K562 (cell line): ENCODE results near the gene NEK3. TPM values are rescaled to one million over a fixed set of nuclear protein-coding genes. Genes with fewer than 3 reads are reported as not detected.

Experiments used
- ATAC-seq: fragments of 200-7000 bp; cut with Tn5 transposase; 3 replicates; pipeline ENCODE4 v1.9.1; 2020; ENCODE audit warnings: moderate library complexity
- BruUV-seq: library from RNA; stranded (reverse); fragments of 400-500 nt; replicated peaks from 2 replicates; lab custom pipeline; 2021; lab: Mats Ljungman, UMichigan
- CTCF ChIA-PET: fragments of 300-600 bp; formaldehyde crosslinking; extraction: SDS; loops from one replicate; lab custom pipeline; 2021; ENCODE audit warnings: low intra/inter-chr PET ratio; lab: Yijun Ruan, JAX
- POLR2A ChIA-PET: fragments of 300-600, 350-650 bp; sonication (Branson Sonifier 250); formaldehyde crosslinking; extraction: SDS; loops from one replicate; lab custom pipeline; 2021; ENCODE audit warnings: antibody characterized with exemption, inconsistent platforms; lab: Yijun Ruan, JAX
- DNase-seq, 4 experiments: peaks; one replicate each; pipeline versions ENCODE4 v3.0.0 to v3.0.0-alpha.2; 2011 to 2018; ENCODE audit warnings: low spot score in 3 of 4, mixed read lengths in 3 of 4; ENCODE audit errors: extremely low read depth in 1 of 4
- FAIRE-seq: peaks from 2 replicates; lab custom pipeline; 2011; peaks lifted over from hg19 to GRCh38; lab: Jason Lieb, UNC
- H2AFZ ChIP-seq: 2 replicates; pipeline ENCODE4 v1.6.0; 2011; ENCODE audit warnings: low read depth, low read length, control low read depth, inconsistent platforms
- H3K27ac ChIP-seq: fragments of 200-600 bp; 3 replicates; pipeline ENCODE4 v1.8.0; 2011; ENCODE audit warnings: low read depth, mild to moderate bottlenecking, control low read depth, inconsistent platforms, low read length, moderate library complexity, mixed read lengths; ENCODE audit errors: extremely low read depth
- H3K27me3 ChIP-seq, 2 experiments: fragments of 300-600 bp in 1 of 2; 2 replicates in 1 of 2; 3 replicates in 1 of 2; pipeline versions ENCODE4 v1.6.0 to v1.8.0; 2011; ENCODE audit warnings: inconsistent platforms in 2 of 2, low read length in 2 of 2, mild to moderate bottlenecking in 1 of 2, mixed read lengths in 1 of 2, moderate library complexity in 1 of 2; ENCODE audit not compliant: control insufficient read depth in 2 of 2, insufficient read depth in 2 of 2
- H3K36me3 ChIP-seq: fragments of 300-600 bp; 3 replicates; pipeline ENCODE4 v1.8.0; 2011; ENCODE audit warnings: mild to moderate bottlenecking, low read length, inconsistent platforms; ENCODE audit not compliant: control insufficient read depth, insufficient read depth
- H3K4me1 ChIP-seq, 2 experiments: fragments of 200-600 bp in 1 of 2; replicated peaks in 1 of 2; 2 replicates in 1 of 2; 3 replicates in 1 of 2; pipeline versions ENCODE4 v1.5.1 to v1.8.0; 2011; ENCODE audit warnings: inconsistent platforms in 2 of 2, low read length in 2 of 2, mild to moderate bottlenecking in 1 of 2, mixed read lengths in 1 of 2, moderate library complexity in 1 of 2; ENCODE audit not compliant: control insufficient read depth in 2 of 2, insufficient read depth in 2 of 2
- H3K4me2 ChIP-seq: 2 replicates; pipeline ENCODE4 v1.6.1; 2011; ENCODE audit warnings: low read length, control low read depth, inconsistent platforms, mixed read lengths; ENCODE audit not compliant: insufficient read depth
- H3K4me3 ChIP-seq: fragments of 200-600 bp; sonication (generic), shearing (Covaris generic); 2 replicates; pipeline ENCODE4 v1.5.1; 2016; ENCODE audit warnings: control low read depth, inconsistent platforms
- H3K79me2 ChIP-seq: fragments of 200-600 bp; 3 replicates; pipeline ENCODE4 v1.8.0; 2011; ENCODE audit warnings: low read length, inconsistent platforms; ENCODE audit not compliant: control insufficient read depth, insufficient read depth
- H3K9ac ChIP-seq, 2 experiments: 2 replicates each; pipeline versions ENCODE4 v1.6.0 to v1.6.1; 2011; ENCODE audit warnings: low read depth in 2 of 2, low read length in 2 of 2, control low read depth in 1 of 2, inconsistent platforms in 1 of 2, mild to moderate bottlenecking in 1 of 2, mixed read lengths in 1 of 2; ENCODE audit not compliant: insufficient read depth in 1 of 2
- H3K9me1 ChIP-seq: one replicate; pipeline ENCODE4 v1.6.0; 2011; ENCODE audit warnings: inconsistent platforms, mild to moderate bottlenecking, low read length, moderate library complexity; ENCODE audit not compliant: control insufficient read depth, insufficient read depth
- H3K9me3 ChIP-seq: replicated peaks from 2 replicates; pipeline ENCODE4 v1.5.1; 2011; ENCODE audit warnings: low read depth, low read length, inconsistent platforms; ENCODE audit not compliant: control insufficient read depth, insufficient read depth
- H4K20me1 ChIP-seq: replicated peaks from 2 replicates; pipeline ENCODE4 v1.6.1; 2011; ENCODE audit warnings: low read length, inconsistent platforms, mixed read lengths; ENCODE audit not compliant: control insufficient read depth, insufficient read depth
- ZNF584 ChIP-seq: fragments of 200-800 bp; sonication (Bioruptor generic); IDR thresholded peaks from 2 replicates; pipeline ENCODE4 v1.6.1; 2016; ENCODE audit warnings: low read depth, mild to moderate bottlenecking, missing genetic modification characterization, missing compliant biosample characterization
- WGBS: fragments of 100-300 bp; shearing (Covaris generic); methylation state at CpG from one replicate; pipeline ENCODE4 v1.1.6; 2016; ENCODE audit warnings: low coverage, mixed read lengths; ENCODE audit not compliant: insufficient coverage; ENCODE audit errors: missing lambda C conversion rate; 5-methylcytosine and 5-hydroxymethylcytosine counted together
- in situ Hi-C: fragments of 300-500 bp; cut with MboI; formaldehyde crosslinking; loops from 4 replicates; pipeline ENCODE4 v1.15.0; 2018; ENCODE audit warnings: inconsistent platforms, mixed read lengths
- intact Hi-C: fragments of 100-400 bp; cut with micrococcal nuclease; formaldehyde crosslinking; loops from 2 replicates; pipeline ENCODE4 v1.14.2; 2022
- polyA plus RNA-seq, 8 experiments: library from polyadenylated mRNA; depleted of rRNA in 4 of 8; stranded (reverse) in 5 of 8; unstranded in 3 of 8; fragments of >200 nt; fragmentation: Nextera tagmentation in 2 of 8; fragmentation: Illumina TruSeq in 1 of 8; extraction: Ambion mirVana in 2 of 8; extraction: Trizol in 1 of 8; gene quantifications; 2 replicates each; pipeline versions ENCODE4 v1.2.1 to v1.2.3, GENCODE V29; 2011 to 2014; ENCODE audit warnings: inconsistent platforms in 1 of 8, missing spikeins in 1 of 8
- total RNA-seq, 7 experiments: library from RNA; depleted of rRNA in 6 of 7; stranded (reverse); fragments of >200 nt in 6 of 7; fragmentation: Illumina TruSeq in 2 of 7; extraction: Trizol in 2 of 7; gene quantifications; 2 replicates each; pipeline versions ENCODE4 v1.2.1 to v1.2.3, GENCODE V29; 2011 to 2021; ENCODE audit warnings: low replicate concordance in 1 of 7
- TF ChIP-seq, protein P1 (sequence below): sonication (generic); formaldehyde crosslinking; IDR thresholded peaks from 2 replicates; pipeline ENCODE4 v1.8.0; 2022; ENCODE audit warnings: mild to moderate bottlenecking, missing genetic modification reagents
- TF ChIP-seq, protein P2 (sequence below): sonication (generic); formaldehyde crosslinking; IDR thresholded peaks from 2 replicates; pipeline ENCODE4 v1.8.1; 2023; ENCODE audit warnings: mild to moderate bottlenecking, missing genetic modification reagents
- TF ChIP-seq, protein P3 (sequence below): fragments of 450-650 bp; formaldehyde crosslinking; IDR thresholded peaks from 2 replicates; pipeline ENCODE4 v1.4.0; 2020; ENCODE audit warnings: mild to moderate bottlenecking, mixed read lengths

NEK3 gene
- total and polyA plus RNA-seq, 9 of the 15 experiments (the other 6 are each of a cell fraction or from before 2014, with no cell fraction given), result 6.2 to 11.0 (median 9.3) TPM

DNA sequence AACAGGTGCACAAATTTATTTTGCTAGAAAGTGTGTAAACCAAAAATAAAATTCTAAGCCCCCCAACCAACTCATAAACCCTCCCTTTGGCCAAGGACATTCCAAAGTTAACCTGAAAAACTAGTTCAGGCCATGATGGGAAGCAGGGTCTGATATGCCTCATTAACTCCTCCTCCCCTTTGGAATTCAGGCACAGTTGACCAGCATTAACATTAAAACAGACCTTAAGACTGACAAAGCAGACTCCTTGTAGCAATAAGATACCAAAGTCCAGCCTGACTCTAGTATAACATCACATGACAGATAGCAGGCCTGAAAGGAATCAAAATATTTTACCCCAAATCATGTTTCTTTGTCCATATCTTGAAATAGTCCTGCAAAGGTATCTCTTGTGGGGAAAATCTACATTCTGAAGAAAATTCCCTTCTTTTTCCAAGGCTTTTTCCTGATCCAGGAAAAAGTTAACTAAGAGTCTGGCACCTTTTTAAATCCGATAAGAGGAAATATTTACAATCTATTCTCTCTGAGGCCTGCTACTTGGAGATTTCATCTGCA is 50.2 kb downstream of the NEK3 start:
- no peak for ATAC-seq

More for the DNA sequence above, 50.2 kb downstream of the NEK3 start:
- no TSS peak for BruUV-seq
- ChIA-PET POLR2A (no interaction called here), CTCF (no interaction called here)
- Histone ChIP-seq H2AFZ (no peak overlapping the region), H3K27ac (no peak overlapping the region), H3K36me3 (no peaks in the 10 kb centered on the region), H4K20me1 (no peaks in the 10 kb centered on the region), H3K9me1 (no peaks in the 10 kb centered on the region), H3K27me3 (no peaks in the 10 kb centered on the region), H3K9ac (no peak overlapping the region), H3K4me3 (no peak overlapping the region), H3K9me3 (no peaks in the 10 kb centered on the region), H3K4me1 (no peaks in the 10 kb centered on the region; a peak in 1 of 5 replicates), H3K4me2 (no peak overlapping the region), H3K79me2 (no peaks in the 10 kb centered on the region)
- no peak for DNase-seq
- WGBS, result 43% methylated on average over 1 of the region's 1 CpG
- in situ Hi-C loops (no loop called here), intact Hi-C loops (no loop called here)
- FAIRE-seq, result no peak
- TF ChIP-seq, protein P1, sequence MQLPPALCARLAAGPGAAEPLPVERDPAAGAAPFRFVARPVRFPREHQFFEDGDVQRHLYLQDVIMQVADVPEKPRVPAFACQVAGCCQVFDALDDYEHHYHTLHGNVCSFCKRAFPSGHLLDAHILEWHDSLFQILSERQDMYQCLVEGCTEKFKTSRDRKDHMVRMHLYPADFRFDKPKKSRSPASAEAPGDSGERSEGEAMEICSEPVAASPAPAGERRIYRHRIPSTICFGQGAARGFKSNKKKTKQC (CRISPR knock-in tag), result no peak
- TF ChIP-seq, protein P2, sequence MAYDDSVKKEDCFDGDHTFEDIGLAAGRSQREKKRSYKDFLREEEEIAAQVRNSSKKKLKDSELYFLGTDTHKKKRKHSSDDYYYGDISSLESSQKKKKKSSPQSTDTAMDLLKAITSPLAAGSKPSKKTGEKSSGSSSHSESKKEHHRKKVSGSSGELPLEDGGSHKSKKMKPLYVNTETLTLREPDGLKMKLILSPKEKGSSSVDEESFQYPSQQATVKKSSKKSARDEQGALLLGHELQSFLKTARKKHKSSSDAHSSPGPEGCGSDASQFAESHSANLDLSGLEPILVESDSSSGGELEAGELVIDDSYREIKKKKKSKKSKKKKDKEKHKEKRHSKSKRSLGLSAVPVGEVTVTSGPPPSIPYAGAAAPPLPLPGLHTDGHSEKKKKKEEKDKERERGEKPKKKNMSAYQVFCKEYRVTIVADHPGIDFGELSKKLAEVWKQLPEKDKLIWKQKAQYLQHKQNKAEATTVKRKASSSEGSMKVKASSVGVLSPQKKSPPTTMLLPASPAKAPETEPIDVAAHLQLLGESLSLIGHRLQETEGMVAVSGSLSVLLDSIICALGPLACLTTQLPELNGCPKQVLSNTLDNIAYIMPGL (CRISPR knock-in tag), result no peak
- no peak for TF ChIP-seq ZNF584 (CRISPR knock-in tag)
- TF ChIP-seq, protein P3, sequence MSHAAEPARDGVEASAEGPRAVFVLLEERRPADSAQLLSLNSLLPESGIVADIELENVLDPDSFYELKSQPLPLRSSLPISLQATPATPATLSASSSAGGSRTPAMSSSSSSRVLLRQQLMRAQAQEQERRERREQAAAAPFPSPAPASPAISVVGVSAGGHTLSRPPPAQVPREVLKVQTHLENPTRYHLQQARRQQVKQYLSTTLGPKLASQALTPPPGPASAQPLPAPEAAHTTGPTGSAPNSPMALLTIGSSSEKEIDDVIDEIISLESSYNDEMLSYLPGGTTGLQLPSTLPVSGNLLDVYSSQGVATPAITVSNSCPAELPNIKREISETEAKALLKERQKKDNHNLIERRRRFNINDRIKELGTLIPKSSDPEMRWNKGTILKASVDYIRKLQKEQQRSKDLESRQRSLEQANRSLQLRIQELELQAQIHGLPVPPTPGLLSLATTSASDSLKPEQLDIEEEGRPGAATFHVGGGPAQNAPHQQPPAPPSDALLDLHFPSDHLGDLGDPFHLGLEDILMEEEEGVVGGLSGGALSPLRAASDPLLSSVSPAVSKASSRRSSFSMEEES (CRISPR knock-in tag), result peak; percentile 35
